Ascending aorta (tissue), 2 donors: ENCODE results near the gene AGAP1. TPM values are rescaled to one million over a fixed set of nuclear protein-coding genes. Genes with fewer than 3 reads are reported as not detected.

Source experiments
- DNase-seq, 2 donors: peaks; one replicate each; pipeline ENCODE4 v3.0.0-alpha.2; 2019; ENCODE audit warnings: low spot score in 2 of 2
- H3K27ac ChIP-seq, 2 donors: fragments of 200-600 bp; sonication (generic); one replicate each; pipeline ENCODE4 v1.5.1; 2016 to 2017; ENCODE audit warnings: mild to moderate bottlenecking in 1 of 2
- H3K27me3 ChIP-seq: fragments of 200-600 bp; sonication (generic); one replicate; pipeline ENCODE4 v1.5.1; 2017
- H3K36me3 ChIP-seq, 2 donors: fragments of 200-600 bp; sonication (generic); one replicate each; pipeline ENCODE4 v1.5.1; 2016
- H3K4me1 ChIP-seq, 2 donors: fragments of 200-600 bp; sonication (generic); one replicate each; pipeline ENCODE4 v1.5.1; 2016 to 2017; ENCODE audit warnings: mild to moderate bottlenecking in 1 of 2
- H3K4me3 ChIP-seq, 2 donors: fragments of 200-600 bp; sonication (generic); one replicate each; pipeline ENCODE4 v1.5.1; 2016 to 2017; ENCODE audit warnings: mild to moderate bottlenecking in 1 of 2
- H3K9me3 ChIP-seq, 2 donors: fragments of 200-600 bp; sonication (generic); one replicate each; pipeline ENCODE4 v1.5.1; 2016
- intact Hi-C: fragments of 100-400 bp; cut with DNase I; formaldehyde crosslinking; loops from one replicate; pipeline ENCODE4 v1.15.1; 2023
- total RNA-seq: library from RNA; depleted of rRNA; stranded (reverse); fragments of >200 nt; gene quantifications from one replicate; pipeline ENCODE4 v1.1.0, GENCODE V29; 2016
- TF ChIP-seq, protein P1 (sequence below), 3 experiments: fragments of 200-600 bp in 2 of 3; fragments of 450-650 bp in 1 of 3; sonication (generic) in 2 of 3; IDR thresholded peaks; one replicate each; pipeline ENCODE4 v1.5.1; 2016 to 2019; ENCODE audit warnings: antibody characterized with exemption in 3 of 3, mild to moderate bottlenecking in 1 of 3, moderate library complexity in 1 of 3

AGAP1 gene
- total RNA-seq, 1 donor from 2014 or later: 19.7 TPM

DNA sequence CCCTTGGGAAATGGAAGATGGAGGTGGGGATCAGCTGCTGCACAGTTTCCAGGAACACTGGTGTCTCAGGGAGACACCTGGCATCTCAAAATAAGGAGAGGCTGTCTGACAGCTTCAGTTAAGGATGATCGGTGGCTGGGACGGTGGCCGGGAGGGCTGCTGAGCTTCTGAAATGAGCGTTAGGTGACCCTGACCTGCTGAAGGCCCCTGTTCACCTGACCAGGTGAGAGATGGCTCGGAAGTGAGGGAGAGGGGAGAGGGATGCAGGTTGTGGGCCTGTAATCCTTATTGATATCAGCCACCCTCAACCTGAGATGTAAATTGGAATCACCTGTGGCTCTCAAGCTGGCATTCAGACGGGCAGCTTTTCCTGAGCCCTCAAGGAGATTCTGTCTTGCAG lies 99.0 kb downstream of the AGAP1 start:
- Histone ChIP-seq H3K36me3 (no peaks in the 10 kb centered on the region), H3K4me1 (no peaks in the 10 kb centered on the region), H3K9me3 (no peaks in the 10 kb centered on the region), H3K27ac (no peak overlapping the region), H3K27me3 (no peaks in the 10 kb centered on the region), H3K4me3 (no peak overlapping the region)
- no peak for DNase-seq
- TF ChIP-seq, protein P1, sequence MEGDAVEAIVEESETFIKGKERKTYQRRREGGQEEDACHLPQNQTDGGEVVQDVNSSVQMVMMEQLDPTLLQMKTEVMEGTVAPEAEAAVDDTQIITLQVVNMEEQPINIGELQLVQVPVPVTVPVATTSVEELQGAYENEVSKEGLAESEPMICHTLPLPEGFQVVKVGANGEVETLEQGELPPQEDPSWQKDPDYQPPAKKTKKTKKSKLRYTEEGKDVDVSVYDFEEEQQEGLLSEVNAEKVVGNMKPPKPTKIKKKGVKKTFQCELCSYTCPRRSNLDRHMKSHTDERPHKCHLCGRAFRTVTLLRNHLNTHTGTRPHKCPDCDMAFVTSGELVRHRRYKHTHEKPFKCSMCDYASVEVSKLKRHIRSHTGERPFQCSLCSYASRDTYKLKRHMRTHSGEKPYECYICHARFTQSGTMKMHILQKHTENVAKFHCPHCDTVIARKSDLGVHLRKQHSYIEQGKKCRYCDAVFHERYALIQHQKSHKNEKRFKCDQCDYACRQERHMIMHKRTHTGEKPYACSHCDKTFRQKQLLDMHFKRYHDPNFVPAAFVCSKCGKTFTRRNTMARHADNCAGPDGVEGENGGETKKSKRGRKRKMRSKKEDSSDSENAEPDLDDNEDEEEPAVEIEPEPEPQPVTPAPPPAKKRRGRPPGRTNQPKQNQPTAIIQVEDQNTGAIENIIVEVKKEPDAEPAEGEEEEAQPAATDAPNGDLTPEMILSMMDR (IDR thresholded peaks at IDR 0.05): no peak
- intact Hi-C loops: loop anchor here (5.0 to 10.0 kb wide), 3 partner anchors 98 to 1041 kb away; partner anchors contain the start of gene AGAP1

- Histone ChIP-seq H3K36me3 (no peaks in the 10 kb centered on the region), H3K4me3 (no peak overlapping the region), H3K27me3 (no peaks in the 10 kb centered on the region), H3K9me3 (no peaks in the 10 kb centered on the region), H3K27ac (no peak overlapping the region), H3K4me1 (no peaks in the 10 kb centered on the region)
- no peak for DNase-seq
- TF ChIP-seq, protein P1 (IDR thresholded peaks at IDR 0.05): peak; percentile 19 to 69 (median 57)
- intact Hi-C loops: loop anchor here (2.0 to 10.0 kb wide), 5 partner anchors 75 to 1042 kb away; partner anchors contain the start of gene AGAP1
These were observed 100.2 kb downstream of the AGAP1 start for GRCh38 chr2:235594041-235594440.

DNA sequence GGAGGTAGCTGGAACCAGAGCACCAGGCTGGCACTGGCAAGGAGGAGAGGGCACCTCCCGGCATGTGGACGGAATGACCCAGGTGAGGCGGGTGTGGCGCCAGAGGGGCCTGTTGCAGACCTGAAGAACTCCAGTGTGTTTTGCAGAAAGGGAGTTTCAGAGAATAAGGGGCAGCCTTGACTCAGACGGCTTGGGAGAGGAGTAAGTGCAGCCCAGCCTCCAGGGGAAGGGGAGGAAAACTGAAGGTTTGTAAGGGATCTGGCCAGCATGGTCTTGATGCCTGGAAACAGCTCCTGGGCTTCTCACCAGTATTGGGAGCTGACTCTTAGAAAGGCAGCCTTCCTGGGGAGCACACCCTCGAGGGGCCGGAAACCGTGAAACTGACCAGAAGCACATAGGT lies 101.1 kb downstream of the AGAP1 start:
- H3K36me3 ChIP-seq: no peaks in the 10 kb centered on the region
- no peaks in the 10 kb centered on the region for H3K9me3 ChIP-seq
- intact Hi-C loops: loop anchor here (2.0 to 10.0 kb wide), 5 partner anchors 74 to 1043 kb away; partner anchors contain the start of gene AGAP1
- H3K4me3 ChIP-seq: no peak overlapping the region
- no peak overlapping the region for H3K27ac ChIP-seq
- TF ChIP-seq, protein P1 (IDR thresholded peaks at IDR 0.05): no peak
- no peaks in the 10 kb centered on the region for H3K27me3 ChIP-seq
- no peaks in the 10 kb centered on the region for H3K4me1 ChIP-seq
- no peak for DNase-seq

DNA sequence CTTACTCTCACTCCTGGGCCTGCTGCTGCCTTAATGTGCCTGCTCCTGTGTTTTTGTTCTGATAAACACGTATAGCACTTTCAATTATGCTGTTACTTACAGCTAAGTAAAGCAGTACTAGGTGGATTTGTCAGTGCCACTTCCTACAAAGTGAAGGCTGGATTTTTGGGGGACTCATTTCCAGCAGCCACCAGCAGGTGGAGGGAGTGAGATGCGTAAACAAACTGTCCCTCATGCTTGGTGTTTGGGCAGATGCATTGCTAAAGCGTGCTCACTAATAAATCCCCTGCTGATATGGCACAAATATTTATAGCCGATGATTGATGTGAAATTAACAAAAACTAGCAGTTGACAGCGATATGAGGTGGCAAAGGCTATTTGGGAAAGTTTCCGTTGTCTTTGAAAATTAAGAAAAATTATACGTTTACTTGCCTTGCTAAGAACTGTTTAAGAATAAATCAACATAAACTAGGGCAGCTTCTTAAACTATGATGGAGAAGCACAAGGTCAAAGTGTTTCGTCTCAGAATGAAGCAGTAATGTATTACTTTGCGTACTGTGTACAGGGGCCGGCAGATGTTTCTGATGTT lies 101.7 kb downstream of the AGAP1 start:
- Histone ChIP-seq H3K4me1 (no peaks in the 10 kb centered on the region), H3K27me3 (no peaks in the 10 kb centered on the region), H3K27ac (no peak overlapping the region), H3K4me3 (no peak overlapping the region), H3K36me3 (no peaks in the 10 kb centered on the region), H3K9me3 (no peaks in the 10 kb centered on the region)
- DNase-seq: peak in 1 of 2 donors; percentile 76
- intact Hi-C loops: loop anchor here (2.0 to 10.0 kb wide), 3 partner anchors 73 to 151 kb away; partner anchors contain the start of gene AGAP1
- TF ChIP-seq, protein P1 (IDR thresholded peaks at IDR 0.05): peak; percentile 71 to 77 (median 75)

- TF ChIP-seq, protein P1 (IDR thresholded peaks at IDR 0.05): no peak
- H3K27ac ChIP-seq: no peak overlapping the region
- no peaks in the 10 kb centered on the region for H3K27me3 ChIP-seq
- no peaks in the 10 kb centered on the region for H3K4me1 ChIP-seq
- intact Hi-C loops: loop anchor here (10.0 kb wide), 1 partner anchor 101 kb away; the partner anchor contains the start of gene AGAP1
- H3K4me3 ChIP-seq: no peak overlapping the region
- H3K36me3 ChIP-seq: no peaks in the 10 kb centered on the region
- no peak for DNase-seq
- no peaks in the 10 kb centered on the region for H3K9me3 ChIP-seq
These were observed 102.4 kb downstream of the AGAP1 start for GRCh38 chr2:235596272-235596671.
